ENCODE measurements around the gene FAM120A.

Gene FAM120A

DNA sequence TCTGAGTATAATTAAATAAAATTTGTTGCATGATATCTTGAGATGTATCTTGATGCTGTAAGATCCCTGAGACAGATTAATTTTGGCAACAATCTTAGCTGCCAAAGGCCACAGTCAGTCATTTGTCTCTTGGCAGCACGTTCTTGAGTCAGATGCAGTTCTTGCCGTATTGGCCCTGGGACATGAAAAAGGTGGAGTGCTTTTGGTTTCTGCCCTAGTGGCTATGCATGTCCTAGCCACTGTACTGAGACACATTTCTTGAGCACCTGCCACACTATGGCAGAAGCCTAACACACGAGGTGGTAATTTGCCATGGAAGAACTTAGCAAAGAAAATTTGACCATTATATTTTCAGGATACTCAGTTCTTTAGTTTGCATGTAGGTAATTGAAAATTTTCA lies 79.9 kb downstream of the FAM120A start:
- no peaks in the 10 kb centered on the region for H3K9me3 ChIP-seq (ENCODE audit: severe bottlenecking)
- no peak overlapping the region for H3K27ac ChIP-seq
- H3K36me3 ChIP-seq, result peaks cover 45% of the 10 kb centered on the region
- H3K4me3 ChIP-seq (ENCODE audit: low read depth, low read length), result no peak overlapping the region
- no peak for DNase-seq
- no peaks in the 10 kb centered on the region for H3K27me3 ChIP-seq (ENCODE audit: insufficient read depth, low read depth, severe bottlenecking)
- TF ChIP-seq, protein P1, sequence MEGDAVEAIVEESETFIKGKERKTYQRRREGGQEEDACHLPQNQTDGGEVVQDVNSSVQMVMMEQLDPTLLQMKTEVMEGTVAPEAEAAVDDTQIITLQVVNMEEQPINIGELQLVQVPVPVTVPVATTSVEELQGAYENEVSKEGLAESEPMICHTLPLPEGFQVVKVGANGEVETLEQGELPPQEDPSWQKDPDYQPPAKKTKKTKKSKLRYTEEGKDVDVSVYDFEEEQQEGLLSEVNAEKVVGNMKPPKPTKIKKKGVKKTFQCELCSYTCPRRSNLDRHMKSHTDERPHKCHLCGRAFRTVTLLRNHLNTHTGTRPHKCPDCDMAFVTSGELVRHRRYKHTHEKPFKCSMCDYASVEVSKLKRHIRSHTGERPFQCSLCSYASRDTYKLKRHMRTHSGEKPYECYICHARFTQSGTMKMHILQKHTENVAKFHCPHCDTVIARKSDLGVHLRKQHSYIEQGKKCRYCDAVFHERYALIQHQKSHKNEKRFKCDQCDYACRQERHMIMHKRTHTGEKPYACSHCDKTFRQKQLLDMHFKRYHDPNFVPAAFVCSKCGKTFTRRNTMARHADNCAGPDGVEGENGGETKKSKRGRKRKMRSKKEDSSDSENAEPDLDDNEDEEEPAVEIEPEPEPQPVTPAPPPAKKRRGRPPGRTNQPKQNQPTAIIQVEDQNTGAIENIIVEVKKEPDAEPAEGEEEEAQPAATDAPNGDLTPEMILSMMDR (IDR thresholded peaks at IDR 0.05; ENCODE audit: low read depth, low read length), result 0 out of 2 replicates have a peak, but pooled peaks have one; percentile 3

DNA sequence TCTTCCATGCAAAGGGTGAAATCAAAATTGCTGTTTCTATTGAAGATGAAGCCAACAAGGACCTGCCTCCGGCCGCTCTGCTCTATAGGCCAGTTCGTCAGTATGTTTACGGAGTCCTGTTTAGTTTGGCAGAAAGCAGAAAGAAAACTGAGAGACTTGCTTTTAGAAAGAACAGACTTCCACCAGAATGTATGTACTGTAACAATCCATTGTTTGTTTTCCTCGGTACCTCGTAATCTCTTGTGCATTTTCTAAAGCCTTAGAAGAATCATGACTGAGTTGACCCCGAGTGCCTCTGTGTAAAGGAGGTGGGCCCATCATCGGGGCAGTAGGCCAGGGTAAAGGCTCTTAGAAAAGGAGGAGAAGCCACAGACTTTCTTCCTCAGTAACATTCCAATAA lies 80.7 kb downstream of the FAM120A start:
- DNase-seq, result no peak
- H3K4me3 ChIP-seq (ENCODE audit: low read depth, low read length), result no peak overlapping the region
- no peak overlapping the region for H3K27ac ChIP-seq
- TF ChIP-seq, protein P1 (IDR thresholded peaks at IDR 0.05; ENCODE audit: low read depth, low read length), result no peak
- H3K9me3 ChIP-seq (ENCODE audit: severe bottlenecking), result no peaks in the 10 kb centered on the region
- no peaks in the 10 kb centered on the region for H3K27me3 ChIP-seq (ENCODE audit: insufficient read depth, low read depth, severe bottlenecking)
- peaks cover 41% of the 10 kb centered on the region for H3K36me3 ChIP-seq

DNA sequence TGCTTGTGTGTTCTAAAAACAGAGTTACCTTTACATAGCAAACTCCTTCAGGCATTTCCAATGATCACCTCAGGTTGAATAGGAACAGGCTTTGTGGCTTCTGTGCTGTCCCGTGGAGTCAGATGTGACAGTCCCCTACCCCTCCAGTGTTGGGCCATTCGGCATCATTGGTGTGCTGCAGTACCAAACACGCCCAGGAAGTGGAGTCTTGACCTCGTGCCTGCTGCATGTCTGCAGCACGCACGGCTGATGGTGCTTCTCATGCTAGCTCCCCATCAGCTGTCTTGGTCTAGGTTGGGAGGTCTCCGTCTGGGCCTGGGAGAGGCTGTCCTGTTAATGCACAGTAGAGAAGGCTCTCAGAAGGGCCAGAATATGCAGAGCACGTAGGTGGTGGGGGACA lies 82.4 kb downstream of the FAM120A start:
- DNase-seq, result no peak
- Histone ChIP-seq H3K27ac (no peak overlapping the region), H3K4me3 (ENCODE audit: low read depth, low read length) (no peak overlapping the region), H3K9me3 (ENCODE audit: severe bottlenecking) (no peaks in the 10 kb centered on the region), H3K27me3 (ENCODE audit: insufficient read depth, low read depth, severe bottlenecking) (no peaks in the 10 kb centered on the region), H3K36me3 (peaks cover 28% of the 10 kb centered on the region)
- TF ChIP-seq, protein P1 (IDR thresholded peaks at IDR 0.05; ENCODE audit: low read depth, low read length), result peak; percentile 29; the same call in 1 of the 2 replicates

DNA sequence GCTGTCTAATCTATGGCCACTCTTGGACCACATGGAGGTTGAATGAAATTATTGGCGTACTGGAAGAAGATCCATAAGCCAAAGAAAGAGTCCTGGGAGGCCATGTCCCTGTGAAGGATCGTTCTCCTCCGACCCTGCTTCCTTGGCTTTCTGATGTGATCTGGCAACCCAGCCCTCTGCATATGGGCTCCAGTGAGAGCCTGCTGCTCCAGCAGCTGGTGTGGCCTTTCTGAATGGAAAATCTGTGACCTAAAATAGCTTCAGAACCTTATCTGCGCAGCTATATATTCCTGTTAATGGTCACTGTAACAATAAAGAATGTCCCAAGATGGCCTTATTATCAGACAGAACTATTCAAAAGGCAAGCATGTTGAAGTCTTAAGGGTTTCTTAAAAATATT lies 84.7 kb downstream of the FAM120A start:
- TF ChIP-seq, protein P1 (IDR thresholded peaks at IDR 0.05; ENCODE audit: low read depth, low read length), result no peak
- peaks cover 18% of the 10 kb centered on the region for H3K36me3 ChIP-seq
- H3K4me3 ChIP-seq (ENCODE audit: low read depth, low read length), result no peak overlapping the region
- H3K27ac ChIP-seq, result no peak overlapping the region
- DNase-seq, result no peak
- no peaks in the 10 kb centered on the region for H3K9me3 ChIP-seq (ENCODE audit: severe bottlenecking)
- H3K27me3 ChIP-seq (ENCODE audit: insufficient read depth, low read depth, severe bottlenecking), result no peaks in the 10 kb centered on the region

DNA sequence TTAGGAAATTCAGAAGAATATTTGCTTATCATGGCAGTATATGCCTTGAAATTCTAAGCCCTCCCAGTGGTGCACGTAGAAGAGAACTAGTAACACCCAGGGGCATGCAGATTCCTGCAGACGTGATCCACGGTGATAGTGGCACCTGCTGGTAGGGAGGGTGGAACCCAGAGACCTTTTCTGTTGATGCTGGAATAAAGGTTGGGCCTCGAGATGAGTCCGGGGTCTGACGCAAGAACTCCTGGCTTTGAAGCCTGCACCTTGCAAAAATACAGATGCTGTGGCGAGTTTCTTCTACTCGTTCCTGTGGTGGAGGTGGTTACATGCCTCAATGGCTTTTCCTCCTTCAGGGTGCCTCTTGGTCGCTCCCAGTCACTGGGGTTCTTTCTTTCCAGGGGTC lies 85.4 kb downstream of the FAM120A start:
- no peak for DNase-seq
- H3K27me3 ChIP-seq (ENCODE audit: insufficient read depth, low read depth, severe bottlenecking), result no peaks in the 10 kb centered on the region
- peaks cover 12% of the 10 kb centered on the region for H3K36me3 ChIP-seq
- H3K9me3 ChIP-seq (ENCODE audit: severe bottlenecking), result no peaks in the 10 kb centered on the region
- no peak overlapping the region for H3K27ac ChIP-seq
- TF ChIP-seq, protein P1 (IDR thresholded peaks at IDR 0.05; ENCODE audit: low read depth, low read length), result no peak
- H3K4me3 ChIP-seq (ENCODE audit: low read depth, low read length), result no peak overlapping the region

DNA sequence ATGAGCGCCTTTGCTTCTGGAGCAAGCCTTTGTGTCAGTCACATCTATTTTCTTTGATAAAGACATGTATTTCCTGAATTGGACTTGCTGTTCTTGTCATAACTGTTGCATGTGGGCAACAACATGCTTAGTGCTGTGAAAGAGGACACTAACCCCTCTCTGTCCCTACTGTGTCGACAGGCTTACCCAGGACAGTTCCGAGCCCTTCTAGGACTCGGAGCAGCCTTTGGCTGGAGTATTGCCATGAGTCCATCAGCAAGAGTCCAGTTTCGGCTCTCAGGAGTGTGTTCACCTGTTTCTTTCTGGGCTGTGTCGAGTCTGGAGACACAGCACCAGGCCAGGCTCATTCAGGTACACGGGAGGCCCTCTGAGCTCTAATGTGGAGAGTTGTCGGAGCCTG lies 88.8 kb downstream of the FAM120A start:
- DNase-seq, result no peak

More for the DNA sequence above, 88.8 kb downstream of the FAM120A start:
- Histone ChIP-seq H3K27ac (no peak overlapping the region), H3K4me3 (ENCODE audit: low read depth, low read length) (no peak overlapping the region), H3K36me3 (peaks cover 6% of the 10 kb centered on the region), H3K9me3 (ENCODE audit: severe bottlenecking) (no peaks in the 10 kb centered on the region), H3K27me3 (ENCODE audit: insufficient read depth, low read depth, severe bottlenecking) (no peaks in the 10 kb centered on the region)
- TF ChIP-seq, protein P1 (IDR thresholded peaks at IDR 0.05; ENCODE audit: low read depth, low read length), result no peak
